Ovary (tissue), 9 donors: ENCODE measurements around the gene KCNK4. TPM values are rescaled to one million over a fixed set of nuclear protein-coding genes. Genes with fewer than 3 reads are reported as not detected.

Source experiments
- DNase-seq, 5 donors: peaks; one replicate each; pipeline ENCODE4 v3.0.0-alpha.2; 2019 to 2020
- H3K27ac ChIP-seq, 2 donors: fragments of 200-600 bp; one replicate each; pipeline versions ENCODE4 v1.5.1 to v1.8.0; 2019 to 2022
- H3K27me3 ChIP-seq: fragments of 200-600 bp; one replicate; pipeline ENCODE4 v1.8.0; 2022
- H3K36me3 ChIP-seq: fragments of 200-600 bp; sonication (generic); one replicate; pipeline ENCODE4 v1.5.1; 2019
- H3K4me1 ChIP-seq: one replicate; pipeline ENCODE4 v1.8.1; 2013; ENCODE audit warnings: mild to moderate bottlenecking, moderate library complexity; ENCODE audit not compliant: insufficient read depth
- H3K4me3 ChIP-seq: fragments of 200-600 bp; sonication (generic); one replicate; pipeline ENCODE4 v1.5.1; 2017
- H3K9me3 ChIP-seq, 2 donors: fragments of 200-600 bp in 1 of 2; sonication (generic) in 1 of 2; one replicate each; pipeline versions ENCODE4 v1.5.1 to v1.8.1; 2013 to 2019; ENCODE audit warnings: mild to moderate bottlenecking in 1 of 2, moderate library complexity in 1 of 2
- EP300 ChIP-seq: sonication (generic); formaldehyde crosslinking; IDR thresholded peaks from one replicate; pipeline ENCODE4 v1.6.1; 2017; ENCODE audit warnings: antibody characterized with exemption
- POLR2A ChIP-seq: fragments of 450-650 bp; IDR thresholded peaks from one replicate; pipeline ENCODE4 v1.6.1; 2017; ENCODE audit warnings: antibody characterized with exemption, mild to moderate bottlenecking, moderate library complexity
- WGBS, 3 donors: extraction: QIAGEN DNeasy Blood & Tissue Kit in 1 of 3; methylation state at CpG; one replicate each; pipeline versions ENCODE4 v1.1.5 to v1.1.7; 2013 to 2017; 5-methylcytosine and 5-hydroxymethylcytosine counted together
- intact Hi-C, 4 donors: fragments of 100-400 bp; cut with DNase I; formaldehyde crosslinking; loops; one replicate each; pipeline versions ENCODE4 v1.11.0 to v1.15.1; 2022 to 2023
- polyA plus RNA-seq, 2 donors: library from polyadenylated mRNA; stranded (reverse); fragments of 200-250 nt in 1 of 2; fragments of 350-450 nt in 1 of 2; fragmentation: Illumina TruSeq in 1 of 2; extraction: RNeasy Lipid Tissue Mini Kit (QIAGEN cat#74804) in 1 of 2; gene quantifications; one replicate each; pipeline ENCODE4 v1.2.3, GENCODE V29; 2013 to 2014
- total RNA-seq, 7 donors: library from RNA; depleted of rRNA in 2 of 7; stranded (reverse); fragments of >200 nt in 2 of 7; fragmentation: NEBNext Ultra II Directional in 3 of 7; extraction: Animal tissue kit (Norgen Biotek cat#: 25700) in 3 of 7; gene quantifications; one replicate each; pipeline versions ENCODE4 v1.1.0 to v1.2.4, GENCODE V29; 2016 to 2023
- TF ChIP-seq, protein P1 (sequence below), 3 donors: fragments of 450-650 bp in 2 of 3; fragments of 200-600 bp in 1 of 3; IDR thresholded peaks; one replicate each; pipeline versions ENCODE4 v1.5.1 to v1.8.0; 2016 to 2022; ENCODE audit warnings: antibody characterized with exemption in 3 of 3, mild to moderate bottlenecking in 1 of 3
- donor health status: DM: no; HTN: no; CAD: no; lungs with moderate emphysema.
- donor health status: DM: no; HTN: no; CAD: no.
- donor health status: Bipolar disorder and iron deficiency.
- donor health status: DM: yes; HTN: yes; CAD: no.
- donor health status: DM: no; HTN: no; CAD: no.
- donor health status: DM: yes; HTN: yes; CAD: no.

KCNK4 gene
- total and polyA plus RNA-seq, 9 donors = not detected

DNA sequence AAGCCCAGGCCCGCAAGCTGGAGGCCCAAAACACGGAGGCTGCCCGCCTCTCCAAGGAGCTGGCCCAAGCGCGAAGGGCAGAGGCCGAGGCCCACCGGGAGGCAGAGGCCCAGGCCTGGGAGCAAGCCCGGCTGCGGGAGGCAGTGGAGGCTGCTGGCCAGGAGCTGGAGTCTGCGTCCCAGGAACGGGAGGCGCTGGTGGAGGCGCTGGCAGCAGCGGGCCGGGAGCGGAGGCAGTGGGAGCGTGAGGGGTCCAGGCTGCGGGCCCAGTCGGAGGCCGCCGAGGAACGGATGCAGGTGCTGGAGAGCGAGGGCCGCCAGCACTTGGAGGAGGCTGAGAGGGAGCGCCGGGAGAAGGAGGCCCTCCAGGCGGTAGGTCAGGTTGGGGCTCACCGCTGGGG, 53.7 kb downstream of the KCNK4 start:
- 87 to 92% (median 90%) methylated on average over 28 of the region's 28 CpGs for WGBS, 3 donors
- no peak overlapping the region for H3K4me3 ChIP-seq
- H3K36me3 ChIP-seq = no peaks in the 10 kb centered on the region
- TF ChIP-seq, protein P1, sequence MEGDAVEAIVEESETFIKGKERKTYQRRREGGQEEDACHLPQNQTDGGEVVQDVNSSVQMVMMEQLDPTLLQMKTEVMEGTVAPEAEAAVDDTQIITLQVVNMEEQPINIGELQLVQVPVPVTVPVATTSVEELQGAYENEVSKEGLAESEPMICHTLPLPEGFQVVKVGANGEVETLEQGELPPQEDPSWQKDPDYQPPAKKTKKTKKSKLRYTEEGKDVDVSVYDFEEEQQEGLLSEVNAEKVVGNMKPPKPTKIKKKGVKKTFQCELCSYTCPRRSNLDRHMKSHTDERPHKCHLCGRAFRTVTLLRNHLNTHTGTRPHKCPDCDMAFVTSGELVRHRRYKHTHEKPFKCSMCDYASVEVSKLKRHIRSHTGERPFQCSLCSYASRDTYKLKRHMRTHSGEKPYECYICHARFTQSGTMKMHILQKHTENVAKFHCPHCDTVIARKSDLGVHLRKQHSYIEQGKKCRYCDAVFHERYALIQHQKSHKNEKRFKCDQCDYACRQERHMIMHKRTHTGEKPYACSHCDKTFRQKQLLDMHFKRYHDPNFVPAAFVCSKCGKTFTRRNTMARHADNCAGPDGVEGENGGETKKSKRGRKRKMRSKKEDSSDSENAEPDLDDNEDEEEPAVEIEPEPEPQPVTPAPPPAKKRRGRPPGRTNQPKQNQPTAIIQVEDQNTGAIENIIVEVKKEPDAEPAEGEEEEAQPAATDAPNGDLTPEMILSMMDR (IDR thresholded peaks at IDR 0.05) = no peak
- TF ChIP-seq POLR2A (no peak), EP300 (no peak)
- peaks cover 2% of the 10 kb centered on the region for H3K4me1 ChIP-seq
- H3K9me3 ChIP-seq = no peaks in the 10 kb centered on the region
- intact Hi-C loops = no loop called here
- H3K27ac ChIP-seq = no peak overlapping the region
- no peaks in the 10 kb centered on the region for H3K27me3 ChIP-seq
- no peak for DNase-seq

DNA sequence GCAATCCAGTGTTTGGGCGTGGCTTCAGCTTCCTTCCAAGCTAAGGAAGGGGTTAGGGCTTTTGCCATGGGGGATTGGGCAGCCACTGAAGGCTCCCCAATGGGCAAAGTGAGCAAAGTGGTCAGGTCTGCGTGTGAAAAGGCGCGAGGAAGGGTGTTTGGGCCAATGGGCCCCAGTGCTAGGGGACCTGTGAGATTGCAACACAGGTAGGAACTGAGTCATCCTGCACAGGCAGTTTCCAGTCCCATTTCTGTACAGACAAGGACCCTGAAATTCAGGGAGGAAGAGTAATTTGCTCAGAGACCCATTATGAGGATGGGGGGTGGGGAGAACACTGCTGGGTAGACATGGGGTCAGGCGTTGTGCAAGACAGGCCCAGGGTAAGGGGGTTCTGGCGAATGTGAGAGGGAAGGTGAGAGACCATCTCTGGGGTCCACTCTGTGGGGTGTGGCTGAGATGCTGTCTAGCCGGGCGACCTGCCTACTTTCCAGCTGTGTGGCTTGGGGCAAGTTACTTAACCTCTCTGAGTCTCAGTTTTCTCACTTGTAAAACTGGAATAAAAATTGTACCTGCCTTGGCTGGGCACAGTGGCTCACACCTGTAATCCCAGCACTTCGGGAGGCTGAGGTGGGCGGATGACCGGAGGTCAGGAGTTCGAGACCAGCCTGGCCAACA, 56.2 kb downstream of the KCNK4 start:
- no peak for DNase-seq
- H3K27me3 ChIP-seq = no peaks in the 10 kb centered on the region
- no peak overlapping the region for H3K4me3 ChIP-seq
- TF ChIP-seq, protein P1 (IDR thresholded peaks at IDR 0.05) = no peak
- no peak for TF ChIP-seq EP300
- TF ChIP-seq POLR2A = no peak
- no peaks in the 10 kb centered on the region for H3K36me3 ChIP-seq
- no peaks in the 10 kb centered on the region for H3K4me1 ChIP-seq
- WGBS, 3 donors = 89 to 91% (median 89%) methylated on average over 12 of the region's 12 CpGs
- intact Hi-C loops = no loop called here
- H3K27ac ChIP-seq = no peak overlapping the region
- no peaks in the 10 kb centered on the region for H3K9me3 ChIP-seq

GRCh38 chr11:64348383-64349024, 57.4 kb downstream of the KCNK4 start:
- Histone ChIP-seq H3K36me3 (no peaks in the 10 kb centered on the region), H3K4me1 (no peaks in the 10 kb centered on the region), H3K9me3 (no peaks in the 10 kb centered on the region), H3K27ac (no peak overlapping the region), H3K4me3 (no peak overlapping the region), H3K27me3 (no peaks in the 10 kb centered on the region)
- WGBS, 3 donors = 66 to 72% (median 68%) methylated on average over 14 of the region's 14 CpGs
- intact Hi-C loops = no loop called here
- TF ChIP-seq EP300 = no peak
- TF ChIP-seq POLR2A = no peak
- TF ChIP-seq, protein P1 (IDR thresholded peaks at IDR 0.05) = no peak
- DNase-seq = no peak

DNA sequence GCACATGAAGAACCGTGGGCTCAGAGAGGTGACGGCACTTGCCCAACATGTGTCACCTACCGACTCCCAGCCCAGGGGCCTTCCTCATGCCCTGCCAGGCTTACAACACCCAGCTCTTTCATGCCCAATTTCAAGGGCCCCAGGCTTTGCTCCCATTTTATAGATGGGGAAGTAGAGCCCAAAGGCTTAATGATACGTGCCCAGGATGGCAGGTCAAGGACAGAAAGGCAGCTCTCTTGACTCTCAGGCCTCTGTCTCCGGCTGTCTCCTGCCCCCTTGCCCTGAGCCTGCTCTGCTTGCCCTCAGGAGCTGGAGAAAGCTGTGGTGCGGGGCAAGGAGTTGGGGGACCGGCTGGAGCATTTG, 57.9 kb downstream of the KCNK4 start:
- Histone ChIP-seq H3K27ac (no peak overlapping the region), H3K27me3 (no peaks in the 10 kb centered on the region), H3K9me3 (no peaks in the 10 kb centered on the region), H3K36me3 (no peaks in the 10 kb centered on the region), H3K4me3 (no peak overlapping the region), H3K4me1 (no peaks in the 10 kb centered on the region)
- DNase-seq = no peak
- intact Hi-C loops = no loop called here
- WGBS, 3 donors = 87 to 90% (median 90%) methylated on average over 7 of the region's 7 CpGs
- TF ChIP-seq EP300 (no peak), POLR2A (no peak)
- TF ChIP-seq, protein P1 (IDR thresholded peaks at IDR 0.05) = no peak
